A549 (cell line): ENCODE data around the gene LSM4. TPM values are rescaled to one million over a fixed set of nuclear protein-coding genes. Genes with fewer than 3 reads are reported as not detected.

ENCODE experiments used
- ATAC-seq, 2 experiments: fragments of 200-7000 bp in 1 of 2; fragments of >200 bp in 1 of 2; cut with Nextera tagmentation in 1 of 2; cut with Tn5 transposase in 1 of 2; 3 replicates each; pipeline versions ENCODE4 v1.8.0 to v1.9.1; 2018 to 2020; ENCODE audit warnings: mild to moderate bottlenecking in 1 of 2, moderate library complexity in 1 of 2
- CTCF ChIA-PET: fragments of 300-600 bp; sonication (Branson Sonifier 250); formaldehyde crosslinking; extraction: SDS; loops from one replicate; lab custom pipeline; 2021; ENCODE audit warnings: antibody characterized with exemption, inconsistent platforms; lab: Yijun Ruan, JAX
- POLR2A ChIA-PET: fragments of 350-600 bp; formaldehyde crosslinking; extraction: SDS; loops from one replicate; lab custom pipeline; 2021; ENCODE audit warnings: antibody characterized with exemption, inconsistent platforms; lab: Yijun Ruan, JAX
- DNase-seq, 2 experiments: peaks; one replicate each; pipeline versions ENCODE4 v3.0.0 to v3.0.0-alpha.2; 2011 to 2016; ENCODE audit warnings: low read depth in 1 of 2, low spot score in 1 of 2
- FAIRE-seq: peaks from 2 replicates; lab custom pipeline; 2011; peaks lifted over from hg19 to GRCh38; lab: Jason Lieb, UNC
- H3K27ac ChIP-seq, 2 experiments: fragments of >200 bp; sonication (Bioruptor Twin); formaldehyde crosslinking; 3 replicates each; pipeline ENCODE4 v1.5.1; 2016 to 2017
- H3K4me1 ChIP-seq: fragments of >200 bp; sonication (Bioruptor Twin); formaldehyde crosslinking; 3 replicates; pipeline ENCODE4 v1.6.1; 2016
- H3K4me2 ChIP-seq: fragments of >200 bp; sonication (Bioruptor Twin); formaldehyde crosslinking; 3 replicates; pipeline ENCODE4 v1.6.1; 2016
- H3K4me3 ChIP-seq: fragments of >200 bp; sonication (Bioruptor Twin); formaldehyde crosslinking; 3 replicates; pipeline ENCODE4 v1.5.1; 2016
- H3K9me3 ChIP-seq: fragments of >200 bp; sonication (Bioruptor Twin); formaldehyde crosslinking; 3 replicates; pipeline ENCODE4 v1.6.1; 2016
- ATOH8 ChIP-seq: fragments of 250-450 bp; sonication (Bioruptor Pico); IDR thresholded peaks from 2 replicates; pipeline ENCODE4 v1.5.0; 2020; ENCODE audit warnings: low read depth, mild to moderate bottlenecking, moderate library complexity
- BHLHE40 ChIP-seq: IDR thresholded peaks from 2 replicates; pipeline ENCODE4 v1.6.1; 2012; ENCODE audit warnings: low read depth, low read length, inconsistent platforms
- HEYL ChIP-seq: fragments of 250-450 bp; sonication (Bioruptor Pico); IDR thresholded peaks from 2 replicates; pipeline ENCODE4 v1.8.0; 2021; ENCODE audit warnings: mild to moderate bottlenecking, moderate library complexity
- MAZ ChIP-seq: fragments of 150-350 bp; IDR thresholded peaks from 2 replicates; pipeline ENCODE4 v1.6.1; 2014; ENCODE audit warnings: antibody characterized with exemption, low read depth, low read length, borderline replicate concordance
- MYC ChIP-seq: IDR thresholded peaks from 2 replicates; pipeline ENCODE4 v1.6.1; 2012; ENCODE audit warnings: mild to moderate bottlenecking, inconsistent platforms, low read length, improper control_type of control experiment, borderline replicate concordance
- RCOR1 ChIP-seq: fragments of 150-350 bp; IDR thresholded peaks from 2 replicates; pipeline ENCODE4 v1.6.1; 2014; ENCODE audit warnings: antibody characterized with exemption, low read length, low read depth
- WGBS: methylation state at CpG from one replicate; pipeline ENCODE4 v1.1.6; 2017; ENCODE audit errors: missing lambda C conversion rate; 5-methylcytosine and 5-hydroxymethylcytosine counted together
- polyA plus RNA-seq, 4 experiments: library from polyadenylated mRNA; depleted of rRNA in 3 of 4; stranded (reverse); fragments of >200 nt; fragmentation: RNase III in 1 of 4; extraction: RNeasy Plus Mini Kit Qiagen cat#74134 plus additional on column Dnase treatment in 1 of 4; gene quantifications; 2 replicates in 3 of 4; 3 replicates in 1 of 4; pipeline ENCODE4 v1.2.3, GENCODE V29; 2011 to 2017
- small RNA-seq, 6 experiments: library from RNA; depleted of rRNA; stranded (forward); fragments of <200 nt; gene quantifications; one replicate each; pipeline ENCODE3, GENCODE V24; 2012

Gene LSM4
- polyA plus RNA-seq, 2 of the 4 experiments (the other 2 are of a cell fraction), result 154 to 169 TPM

DNA sequence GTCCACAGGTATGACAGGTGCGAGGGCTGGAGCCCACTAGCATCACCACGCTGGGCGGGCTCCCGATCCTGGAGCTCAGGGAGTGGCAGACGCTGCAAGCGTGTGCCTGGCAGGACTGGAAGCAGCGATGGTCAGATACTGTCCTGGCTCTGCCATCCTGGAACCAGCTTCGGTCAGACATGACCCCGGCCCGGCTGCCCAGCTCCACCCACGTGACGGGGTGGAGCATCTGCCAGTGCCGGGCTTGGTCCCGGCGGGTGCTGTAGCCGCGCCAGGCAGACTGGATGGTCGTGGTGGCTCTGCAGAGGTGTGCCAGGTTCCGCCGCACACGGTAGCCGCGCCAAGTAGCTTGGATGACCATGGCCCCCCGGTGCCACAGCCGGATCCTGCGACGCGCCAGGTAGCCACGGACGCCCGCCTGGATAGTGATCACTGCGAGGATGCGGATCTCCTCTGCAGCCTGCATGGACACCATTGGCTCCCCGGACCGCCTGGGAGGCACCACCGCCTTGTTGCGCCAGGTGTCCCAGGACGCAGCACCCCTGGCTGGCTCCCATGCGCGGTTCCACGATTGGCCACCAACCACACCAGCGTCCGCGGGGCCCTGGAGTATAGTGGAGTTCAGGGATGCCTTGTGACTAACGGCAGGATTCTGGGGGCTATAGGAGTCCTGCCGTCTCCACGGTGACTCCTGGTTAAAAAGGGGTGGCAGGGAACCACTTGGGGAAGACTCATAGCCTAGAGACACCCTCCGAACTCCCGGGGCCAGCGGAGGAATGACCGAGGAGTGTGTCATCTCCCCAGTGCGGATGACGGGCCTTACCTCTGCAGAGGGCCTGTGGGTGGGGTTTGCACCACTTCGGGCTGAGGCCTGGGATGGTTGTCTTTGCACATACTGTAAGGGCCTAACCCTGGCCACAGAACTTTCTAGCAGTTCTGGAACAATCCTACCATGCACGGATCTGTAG is 65.1 kb downstream of the LSM4 start:
- Histone ChIP-seq H3K4me2 (no peak overlapping the region), H3K4me3 (no peak overlapping the region), H3K4me1 (no peaks in the 10 kb centered on the region), H3K9me3 (no peaks in the 10 kb centered on the region), H3K27ac (no peak overlapping the region)
- DNase-seq, result no peak
- ATAC-seq, result no peak
- TF ChIP-seq BHLHE40 (no peak), ATOH8 (CRISPR knock-in tag) (no peak), MYC (no peak), RCOR1 (no peak), HEYL (no peak), MAZ (no peak)
- WGBS, result 70% methylated on average over 10 of the region's 55 CpGs
- no peak for FAIRE-seq
- POLR2A ChIA-PET, result interaction anchor here (1.5 kb wide), 1 partner anchor 23 kb away, joined by 5 read pairs; the partner anchor contains the start of gene JUND
- CTCF ChIA-PET, result interaction anchor here (1.0 to 1.3 kb wide), 2 partner anchors 9 to 14 kb away, joined by 3 read pairs; no protein-coding TSS in a partner anchor

Small RNA genes within 50 kb of the gene (small RNA-seq; reads per million reads assigned to genes)
- 0 to 4.3 (median 0) reads per million in 6 experiments for gene MIR3188
- gene RN7SL513P, result 0 to 2.6 (median 0) reads per million in 6 experiments
- gene RPL39P38, result 0 reads per million in 6 experiments

Other genes with a start within 250 kb of the LSM4 start
- gene IL12RB1, start 236.1 kb downstream of the LSM4 start, polyA plus RNA-seq (2011; rRNA removed), result not detected in 2 replicates
- not detected in 3 replicates for gene IL12RB1, start 236.1 kb downstream of the LSM4 start, polyA plus RNA-seq (2017; fragmentation: RNase III; extraction: RNeasy Plus Mini Kit Qiagen cat#74134 plus additional on column Dnase treatment)
- gene MAST3, start 225.3 kb downstream of the LSM4 start, polyA plus RNA-seq (2011; rRNA removed), result 1.3 and 1.9 TPM in 2 replicates
- 2.0 to 2.5 TPM (median 2.0 TPM) in 3 replicates for gene MAST3, start 225.3 kb downstream of the LSM4 start, polyA plus RNA-seq (2017; fragmentation: RNase III; extraction: RNeasy Plus Mini Kit Qiagen cat#74134 plus additional on column Dnase treatment)
- 5.3 and 6.7 TPM in 2 replicates for gene PIK3R2, start 169.9 kb downstream of the LSM4 start, polyA plus RNA-seq (2011; rRNA removed)
- 8.3 to 12.4 TPM (median 9.3 TPM) in 3 replicates for gene PIK3R2, start 169.9 kb downstream of the LSM4 start, polyA plus RNA-seq (2017; fragmentation: RNase III; extraction: RNeasy Plus Mini Kit Qiagen cat#74134 plus additional on column Dnase treatment)
- 11.2 and 12.3 TPM in 2 replicates for gene IFI30, start 149.3 kb downstream of the LSM4 start, polyA plus RNA-seq (2011; rRNA removed)
- gene IFI30, start 149.3 kb downstream of the LSM4 start, polyA plus RNA-seq (2017; fragmentation: RNase III; extraction: RNeasy Plus Mini Kit Qiagen cat#74134 plus additional on column Dnase treatment), result 13.5 to 19.8 TPM (median 16.8 TPM) in 3 replicates
- gene MPV17L2, start 129.9 kb downstream of the LSM4 start, polyA plus RNA-seq (2011; rRNA removed), result 8.3 and 11.4 TPM in 2 replicates
- 12.2 to 13.9 TPM (median 12.3 TPM) in 3 replicates for gene MPV17L2, start 129.9 kb downstream of the LSM4 start, polyA plus RNA-seq (2017; fragmentation: RNase III; extraction: RNeasy Plus Mini Kit Qiagen cat#74134 plus additional on column Dnase treatment)
- 0.39 and 1.0 TPM in 2 replicates for gene RAB3A, start 119.0 kb downstream of the LSM4 start, polyA plus RNA-seq (2011; rRNA removed)
- 1.0 to 1.6 TPM (median 1.4 TPM) in 3 replicates for gene RAB3A, start 119.0 kb downstream of the LSM4 start, polyA plus RNA-seq (2017; fragmentation: RNase III; extraction: RNeasy Plus Mini Kit Qiagen cat#74134 plus additional on column Dnase treatment)
- gene PDE4C, start 96.6 kb downstream of the LSM4 start, polyA plus RNA-seq (2011; rRNA removed), result 0.25 and 0.54 TPM in 2 replicates
- 0.34 to 0.65 TPM (median 0.55 TPM) in 3 replicates for gene PDE4C, start 96.6 kb downstream of the LSM4 start, polyA plus RNA-seq (2017; fragmentation: RNase III; extraction: RNeasy Plus Mini Kit Qiagen cat#74134 plus additional on column Dnase treatment)
- 0.34 and 0.63 TPM in 2 replicates for gene IQCN, start 48.6 kb downstream of the LSM4 start, polyA plus RNA-seq (2011; rRNA removed)
- 0.49 to 0.64 TPM (median 0.50 TPM) in 3 replicates for gene IQCN, start 48.6 kb downstream of the LSM4 start, polyA plus RNA-seq (2017; fragmentation: RNase III; extraction: RNeasy Plus Mini Kit Qiagen cat#74134 plus additional on column Dnase treatment)
- gene JUND, start 41.5 kb downstream of the LSM4 start, polyA plus RNA-seq (2011; rRNA removed), result 52.9 and 68.9 TPM in 2 replicates
- gene JUND, start 41.5 kb downstream of the LSM4 start, polyA plus RNA-seq (2017; fragmentation: RNase III; extraction: RNeasy Plus Mini Kit Qiagen cat#74134 plus additional on column Dnase treatment), result 52.6 to 70.4 TPM (median 65.1 TPM) in 3 replicates
- gene PGPEP1, start 17.5 kb upstream of the LSM4 start, polyA plus RNA-seq (2011; rRNA removed), result 7.1 and 8.6 TPM in 2 replicates
- 4.5 to 5.9 TPM (median 5.3 TPM) in 3 replicates for gene PGPEP1, start 17.5 kb upstream of the LSM4 start, polyA plus RNA-seq (2017; fragmentation: RNase III; extraction: RNeasy Plus Mini Kit Qiagen cat#74134 plus additional on column Dnase treatment)
- gene GDF15, start 63.1 kb upstream of the LSM4 start, polyA plus RNA-seq (2011; rRNA removed), result 67.8 and 78.5 TPM in 2 replicates
- gene GDF15, start 63.1 kb upstream of the LSM4 start, polyA plus RNA-seq (2017; fragmentation: RNase III; extraction: RNeasy Plus Mini Kit Qiagen cat#74134 plus additional on column Dnase treatment), result 53.4 to 58.4 TPM (median 56.9 TPM) in 3 replicates
- not detected in 2 replicates for gene LRRC25, start 74.5 kb upstream of the LSM4 start, polyA plus RNA-seq (2011; rRNA removed)
- gene LRRC25, start 74.5 kb upstream of the LSM4 start, polyA plus RNA-seq (2017; fragmentation: RNase III; extraction: RNeasy Plus Mini Kit Qiagen cat#74134 plus additional on column Dnase treatment), result not detected in 3 replicates
- 5.4 and 6.9 TPM in 2 replicates for gene SSBP4, start 96.3 kb upstream of the LSM4 start, polyA plus RNA-seq (2011; rRNA removed)
- gene SSBP4, start 96.3 kb upstream of the LSM4 start, polyA plus RNA-seq (2017; fragmentation: RNase III; extraction: RNeasy Plus Mini Kit Qiagen cat#74134 plus additional on column Dnase treatment), result 37.8 to 43.2 TPM (median 41.5 TPM) in 3 replicates
- gene ISYNA1, start 115.1 kb upstream of the LSM4 start, polyA plus RNA-seq (2011; rRNA removed), result 17.6 and 18.0 TPM in 2 replicates
- 48.5 to 71.0 TPM (median 60.7 TPM) in 3 replicates for gene ISYNA1, start 115.1 kb upstream of the LSM4 start, polyA plus RNA-seq (2017; fragmentation: RNase III; extraction: RNeasy Plus Mini Kit Qiagen cat#74134 plus additional on column Dnase treatment)
- gene ELL, start 199.0 kb upstream of the LSM4 start, polyA plus RNA-seq (2011; rRNA removed), result 1.1 and 1.6 TPM in 2 replicates
- 3.6 to 3.8 TPM (median 3.7 TPM) in 3 replicates for gene ELL, start 199.0 kb upstream of the LSM4 start, polyA plus RNA-seq (2017; fragmentation: RNase III; extraction: RNeasy Plus Mini Kit Qiagen cat#74134 plus additional on column Dnase treatment)
- 53.3 and 56.1 TPM in 2 replicates for gene FKBP8, start 220.5 kb upstream of the LSM4 start, polyA plus RNA-seq (2011; rRNA removed)
- gene FKBP8, start 220.5 kb upstream of the LSM4 start, polyA plus RNA-seq (2017; fragmentation: RNase III; extraction: RNeasy Plus Mini Kit Qiagen cat#74134 plus additional on column Dnase treatment), result 97.0 to 124 TPM (median 123 TPM) in 3 replicates
- gene KXD1, start 234.8 kb upstream of the LSM4 start, polyA plus RNA-seq (2011; rRNA removed), result 62.8 and 73.6 TPM in 2 replicates
- gene KXD1, start 234.8 kb upstream of the LSM4 start, polyA plus RNA-seq (2017; fragmentation: RNase III; extraction: RNeasy Plus Mini Kit Qiagen cat#74134 plus additional on column Dnase treatment), result 83.9 to 90.6 TPM (median 87.4 TPM) in 3 replicates
- 888 and 1,266 TPM in 2 replicates for gene UBA52, start 248.8 kb upstream of the LSM4 start, polyA plus RNA-seq (2011; rRNA removed)
- 942 to 959 TPM (median 947 TPM) in 3 replicates for gene UBA52, start 248.8 kb upstream of the LSM4 start, polyA plus RNA-seq (2017; fragmentation: RNase III; extraction: RNeasy Plus Mini Kit Qiagen cat#74134 plus additional on column Dnase treatment)